Measurements from ENCODE around the gene RIPPLY2. TPM values are rescaled to one million over a fixed set of nuclear protein-coding genes. Genes with fewer than 3 reads are reported as not detected.
A peak's percentile ranks its signal among the peaks of the same experiment; 100 is the strongest.
"Not testable (repeated sequence)": the region's sequence is repeated elsewhere in the genome, so short reads cannot be mapped to it uniquely, and the experiment has no call there.

RIPPLY2 gene
- total and polyA plus RNA-seq, 9 of the 15 experiments (the other 6 are each of a cell fraction or from before 2014, with no cell fraction given) = not detected

GRCh38 chr6:83803492-83803891 lies 49.7 kb upstream of the RIPPLY2 start:
- H2AFZ ChIP-seq (ENCODE audit: low read depth, low read length) = peak overlapping the region; percentile 89
- peak in 2 of 4 experiments; percentile 13 to 33 for DNase-seq (ENCODE audit: extremely low read depth in 1 of 4, low spot score in 3 of 4)
- H3K27ac ChIP-seq (ENCODE audit: extremely low read depth, low read depth, low read length); CTCF ChIA-PET (ENCODE audit: low intra/inter-chr PET ratio); in situ Hi-C loops (cut with MboI); H3K27me3 ChIP-seq (ENCODE audit: control insufficient read depth in 2 of 2, insufficient read depth in 2 of 2, low read length in 2 of 2); H4K20me1 ChIP-seq (replicated peaks; ENCODE audit: control insufficient read depth, insufficient read depth, low read length); H3K36me3 ChIP-seq (ENCODE audit: control insufficient read depth, insufficient read depth, low read length); H3K9ac ChIP-seq (ENCODE audit: insufficient read depth in 1 of 2, low read depth in 2 of 2, low read length in 2 of 2); FAIRE-seq; H3K79me2 ChIP-seq (ENCODE audit: control insufficient read depth, insufficient read depth, low read length); POLR2A ChIA-PET; H3K9me1 ChIP-seq (ENCODE audit: control insufficient read depth, insufficient read depth, low read length); H3K9me3 ChIP-seq (replicated peaks; ENCODE audit: control insufficient read depth, insufficient read depth, low read depth, low read length); intact Hi-C loops (cut with micrococcal nuclease); H3K4me1 ChIP-seq (replicated peaks in 1 of 2; ENCODE audit: control insufficient read depth in 2 of 2, insufficient read depth in 2 of 2, low read length in 2 of 2); BruUV-seq (replicated peaks); TF ChIP-seq ATF1 (CRISPR knock-in tag; IDR thresholded peaks at IDR 0.05): not testable (repeated sequence)
- H3K4me2 ChIP-seq (ENCODE audit: insufficient read depth, low read length) = peak overlapping the region; percentile 43; the same call in 1 of the 2 replicates
- 0% methylated on average over 4 of the region's 21 CpGs for WGBS (ENCODE audit: insufficient coverage, low coverage, missing lambda C conversion rate)
- ATAC-seq = peak; percentile 83
- H3K4me3 ChIP-seq = peak overlapping the region; percentile 9; the same call in 1 of the 2 replicates
- peak; percentile 60; the same call in 1 of the 2 replicates for TF ChIP-seq CREB3L1 (IDR thresholded peaks at IDR 0.05; ENCODE audit: borderline replicate concordance, low read depth)
- TF ChIP-seq L3MBTL2 (IDR thresholded peaks at IDR 0.05) = peak; percentile 77
- TF ChIP-seq NFRKB (IDR thresholded peaks at IDR 0.05; ENCODE audit: low read depth) = peak; percentile 65; the same call in 1 of the 2 replicates
- TF ChIP-seq, protein P1, sequence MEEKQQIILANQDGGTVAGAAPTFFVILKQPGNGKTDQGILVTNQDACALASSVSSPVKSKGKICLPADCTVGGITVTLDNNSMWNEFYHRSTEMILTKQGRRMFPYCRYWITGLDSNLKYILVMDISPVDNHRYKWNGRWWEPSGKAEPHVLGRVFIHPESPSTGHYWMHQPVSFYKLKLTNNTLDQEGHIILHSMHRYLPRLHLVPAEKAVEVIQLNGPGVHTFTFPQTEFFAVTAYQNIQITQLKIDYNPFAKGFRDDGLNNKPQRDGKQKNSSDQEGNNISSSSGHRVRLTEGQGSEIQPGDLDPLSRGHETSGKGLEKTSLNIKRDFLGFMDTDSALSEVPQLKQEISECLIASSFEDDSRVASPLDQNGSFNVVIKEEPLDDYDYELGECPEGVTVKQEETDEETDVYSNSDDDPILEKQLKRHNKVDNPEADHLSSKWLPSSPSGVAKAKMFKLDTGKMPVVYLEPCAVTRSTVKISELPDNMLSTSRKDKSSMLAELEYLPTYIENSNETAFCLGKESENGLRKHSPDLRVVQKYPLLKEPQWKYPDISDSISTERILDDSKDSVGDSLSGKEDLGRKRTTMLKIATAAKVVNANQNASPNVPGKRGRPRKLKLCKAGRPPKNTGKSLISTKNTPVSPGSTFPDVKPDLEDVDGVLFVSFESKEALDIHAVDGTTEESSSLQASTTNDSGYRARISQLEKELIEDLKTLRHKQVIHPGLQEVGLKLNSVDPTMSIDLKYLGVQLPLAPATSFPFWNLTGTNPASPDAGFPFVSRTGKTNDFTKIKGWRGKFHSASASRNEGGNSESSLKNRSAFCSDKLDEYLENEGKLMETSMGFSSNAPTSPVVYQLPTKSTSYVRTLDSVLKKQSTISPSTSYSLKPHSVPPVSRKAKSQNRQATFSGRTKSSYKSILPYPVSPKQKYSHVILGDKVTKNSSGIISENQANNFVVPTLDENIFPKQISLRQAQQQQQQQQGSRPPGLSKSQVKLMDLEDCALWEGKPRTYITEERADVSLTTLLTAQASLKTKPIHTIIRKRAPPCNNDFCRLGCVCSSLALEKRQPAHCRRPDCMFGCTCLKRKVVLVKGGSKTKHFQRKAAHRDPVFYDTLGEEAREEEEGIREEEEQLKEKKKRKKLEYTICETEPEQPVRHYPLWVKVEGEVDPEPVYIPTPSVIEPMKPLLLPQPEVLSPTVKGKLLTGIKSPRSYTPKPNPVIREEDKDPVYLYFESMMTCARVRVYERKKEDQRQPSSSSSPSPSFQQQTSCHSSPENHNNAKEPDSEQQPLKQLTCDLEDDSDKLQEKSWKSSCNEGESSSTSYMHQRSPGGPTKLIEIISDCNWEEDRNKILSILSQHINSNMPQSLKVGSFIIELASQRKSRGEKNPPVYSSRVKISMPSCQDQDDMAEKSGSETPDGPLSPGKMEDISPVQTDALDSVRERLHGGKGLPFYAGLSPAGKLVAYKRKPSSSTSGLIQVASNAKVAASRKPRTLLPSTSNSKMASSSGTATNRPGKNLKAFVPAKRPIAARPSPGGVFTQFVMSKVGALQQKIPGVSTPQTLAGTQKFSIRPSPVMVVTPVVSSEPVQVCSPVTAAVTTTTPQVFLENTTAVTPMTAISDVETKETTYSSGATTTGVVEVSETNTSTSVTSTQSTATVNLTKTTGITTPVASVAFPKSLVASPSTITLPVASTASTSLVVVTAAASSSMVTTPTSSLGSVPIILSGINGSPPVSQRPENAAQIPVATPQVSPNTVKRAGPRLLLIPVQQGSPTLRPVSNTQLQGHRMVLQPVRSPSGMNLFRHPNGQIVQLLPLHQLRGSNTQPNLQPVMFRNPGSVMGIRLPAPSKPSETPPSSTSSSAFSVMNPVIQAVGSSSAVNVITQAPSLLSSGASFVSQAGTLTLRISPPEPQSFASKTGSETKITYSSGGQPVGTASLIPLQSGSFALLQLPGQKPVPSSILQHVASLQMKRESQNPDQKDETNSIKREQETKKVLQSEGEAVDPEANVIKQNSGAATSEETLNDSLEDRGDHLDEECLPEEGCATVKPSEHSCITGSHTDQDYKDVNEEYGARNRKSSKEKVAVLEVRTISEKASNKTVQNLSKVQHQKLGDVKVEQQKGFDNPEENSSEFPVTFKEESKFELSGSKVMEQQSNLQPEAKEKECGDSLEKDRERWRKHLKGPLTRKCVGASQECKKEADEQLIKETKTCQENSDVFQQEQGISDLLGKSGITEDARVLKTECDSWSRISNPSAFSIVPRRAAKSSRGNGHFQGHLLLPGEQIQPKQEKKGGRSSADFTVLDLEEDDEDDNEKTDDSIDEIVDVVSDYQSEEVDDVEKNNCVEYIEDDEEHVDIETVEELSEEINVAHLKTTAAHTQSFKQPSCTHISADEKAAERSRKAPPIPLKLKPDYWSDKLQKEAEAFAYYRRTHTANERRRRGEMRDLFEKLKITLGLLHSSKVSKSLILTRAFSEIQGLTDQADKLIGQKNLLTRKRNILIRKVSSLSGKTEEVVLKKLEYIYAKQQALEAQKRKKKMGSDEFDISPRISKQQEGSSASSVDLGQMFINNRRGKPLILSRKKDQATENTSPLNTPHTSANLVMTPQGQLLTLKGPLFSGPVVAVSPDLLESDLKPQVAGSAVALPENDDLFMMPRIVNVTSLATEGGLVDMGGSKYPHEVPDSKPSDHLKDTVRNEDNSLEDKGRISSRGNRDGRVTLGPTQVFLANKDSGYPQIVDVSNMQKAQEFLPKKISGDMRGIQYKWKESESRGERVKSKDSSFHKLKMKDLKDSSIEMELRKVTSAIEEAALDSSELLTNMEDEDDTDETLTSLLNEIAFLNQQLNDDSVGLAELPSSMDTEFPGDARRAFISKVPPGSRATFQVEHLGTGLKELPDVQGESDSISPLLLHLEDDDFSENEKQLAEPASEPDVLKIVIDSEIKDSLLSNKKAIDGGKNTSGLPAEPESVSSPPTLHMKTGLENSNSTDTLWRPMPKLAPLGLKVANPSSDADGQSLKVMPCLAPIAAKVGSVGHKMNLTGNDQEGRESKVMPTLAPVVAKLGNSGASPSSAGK (IDR thresholded peaks at IDR 0.05) = peak; percentile 82
- TF ChIP-seq POLR2A (conservative IDR thresholded peaks at IDR 0.05) = peak; percentile 50; the same call in 1 of the 2 replicates
- TF ChIP-seq CXXC5 (CRISPR knock-in tag; IDR thresholded peaks at IDR 0.05) = peak; percentile 51
- peak in 1 of 3 experiments; percentile 56 for TF ChIP-seq YY1 (IDR thresholded peaks at IDR 0.05; ENCODE audit: borderline replicate concordance in 1 of 3, control insufficient read depth in 1 of 3, extremely low read depth in 1 of 3, insufficient read depth in 3 of 3, insufficient read length in 1 of 3, insufficient replicate concordance in 2 of 3, low read depth in 1 of 3, low read length in 2 of 3)
- TF ChIP-seq EHMT2 (IDR thresholded peaks at IDR 0.05) = peak; percentile 44; the same call in 1 of the 2 replicates
- TF ChIP-seq ATF1 (tag; IDR thresholded peaks at IDR 0.05) = peak; percentile 41; the same call in 1 of the 2 replicates
